HCT116 (cell line): ENCODE data around the gene EVX2. TPM values are rescaled to one million over a fixed set of nuclear protein-coding genes. Genes with fewer than 3 reads are reported as not detected.

Experiments used
- ATAC-seq: fragments of 200-7000 bp; cut with Tn5 transposase; 2 replicates; pipeline ENCODE4 v1.9.1; 2020; ENCODE audit warnings: mild to moderate bottlenecking, moderate library complexity
- BruUV-seq: library from RNA; stranded (reverse); fragments of 400-500 nt; replicated peaks from 2 replicates; lab custom pipeline; 2021; lab: Mats Ljungman, UMichigan
- CTCF ChIA-PET: fragments of 300-600 bp; sonication (Branson Sonifier 250); formaldehyde crosslinking; loops from one replicate; lab custom pipeline; 2021; ENCODE audit warnings: antibody characterized with exemption; lab: Charles Lee
- POLR2A ChIA-PET: fragments of 300-600, 350-600 bp; sonication (Branson Sonifier 250); formaldehyde crosslinking; loops from one replicate; lab custom pipeline; 2021; ENCODE audit warnings: antibody characterized with exemption; lab: Charles Lee
- RAD21 ChIA-PET, 2 experiments: fragments of 300-600 bp; sonication (Branson Sonifier 250); formaldehyde crosslinking; loops; one replicate each; lab custom pipeline; 2023; ENCODE audit warnings: low total read pairs in 2 of 2; ENCODE audit not compliant: uncharacterized antibody in 2 of 2, unreplicated experiment in 2 of 2, low non-redundant PET in 1 of 2; lab: Charles Lee
- DNase-seq: peaks from one replicate; pipeline ENCODE4 v3.0.0-alpha.2; 2010; ENCODE audit warnings: low read depth, low spot score
- H2AFZ ChIP-seq: fragments of 200-600 bp; shearing (Covaris generic), sonication (generic); 2 replicates; pipeline ENCODE4 v1.6.1; 2017; ENCODE audit warnings: low read depth, mixed run types, mixed read lengths, antibody characterized with exemption, low read length; ENCODE audit not compliant: poor library complexity, severe bottlenecking
- H3K27ac ChIP-seq: 2 replicates; pipeline ENCODE4 v1.5.1; 2012; ENCODE audit warnings: low read depth, low read length
- H3K27me3 ChIP-seq: fragments of 200-600 bp; sonication (generic); 2 replicates; pipeline ENCODE4 v1.6.1; 2016; ENCODE audit warnings: mixed run types, low read length, mixed read lengths; ENCODE audit not compliant: insufficient read depth
- H3K36me3 ChIP-seq, 2 experiments: fragments of 200-500 bp in 1 of 2; fragments of 200-600 bp in 1 of 2; sonication (Bioruptor generic) in 1 of 2; sonication (generic) in 1 of 2; 2 replicates each; pipeline versions ENCODE4 v1.5.1 to v1.6.1; 2014 to 2016; ENCODE audit warnings: low read length in 2 of 2, inconsistent platforms in 1 of 2, mixed read lengths in 1 of 2, mixed run types in 1 of 2; ENCODE audit not compliant: insufficient read depth in 2 of 2, control insufficient read depth in 1 of 2
- H3K4me1 ChIP-seq, 2 experiments: fragments of 200-600 bp in 1 of 2; sonication (generic) in 1 of 2; 2 replicates each; pipeline versions ENCODE4 v1.5.1 to v1.6.1; 2012 to 2017; ENCODE audit warnings: low read length in 2 of 2, inconsistent platforms in 1 of 2, mild to moderate bottlenecking in 1 of 2, mixed read lengths in 1 of 2, mixed run types in 1 of 2, moderate library complexity in 1 of 2; ENCODE audit not compliant: insufficient read depth in 2 of 2, control insufficient read depth in 1 of 2
- H3K4me2 ChIP-seq: fragments of 200-600 bp; sonication (generic); 2 replicates; pipeline ENCODE4 v1.6.1; 2017; ENCODE audit warnings: mixed run types, low read length, mixed read lengths
- H3K4me3 ChIP-seq, 2 experiments: fragments of 200-600 bp in 1 of 2; sonication (generic) in 1 of 2; replicated peaks in 1 of 2; 2 replicates each; pipeline ENCODE4 v1.5.1; 2011 to 2016; ENCODE audit warnings: low read length in 2 of 2, control low read depth in 1 of 2, low read depth in 1 of 2, mild to moderate bottlenecking in 1 of 2, mixed read lengths in 1 of 2, mixed run types in 1 of 2
- H3K79me2 ChIP-seq: fragments of 200-600 bp; sonication (generic); 2 replicates; pipeline ENCODE4 v1.6.1; 2017; ENCODE audit warnings: mild to moderate bottlenecking, mixed run types, low read length, moderate library complexity, mixed read lengths; ENCODE audit not compliant: insufficient read depth
- H3K9ac ChIP-seq: fragments of 200-600 bp; sonication (generic); 2 replicates; pipeline ENCODE4 v1.6.1; 2016; ENCODE audit warnings: low read length, mixed read lengths
- H3K9me2 ChIP-seq: fragments of 200-600 bp; sonication (generic), shearing (Covaris generic); 2 replicates; pipeline ENCODE4 v1.6.1; 2017; ENCODE audit warnings: mixed run types, mild to moderate bottlenecking, moderate library complexity; ENCODE audit not compliant: insufficient read depth
- H3K9me3 ChIP-seq, 2 experiments: fragments of 200-500 bp in 1 of 2; fragments of 200-600 bp in 1 of 2; sonication (Bioruptor generic) in 1 of 2; sonication (generic) in 1 of 2; 2 replicates each; pipeline ENCODE4 v1.6.1; 2014 to 2017; ENCODE audit warnings: low read length in 2 of 2, mixed read lengths in 2 of 2, inconsistent platforms in 1 of 2, low read depth in 1 of 2, mild to moderate bottlenecking in 1 of 2, mixed run types in 1 of 2, moderate library complexity in 1 of 2; ENCODE audit not compliant: control insufficient read depth in 1 of 2, insufficient read depth in 1 of 2
- H4K20me1 ChIP-seq: fragments of 200-600 bp; sonication (generic), shearing (Covaris generic); 2 replicates; pipeline ENCODE4 v1.6.1; 2017; ENCODE audit warnings: mixed run types, mild to moderate bottlenecking, moderate library complexity; ENCODE audit not compliant: insufficient read depth
- ELF1 ChIP-seq: IDR thresholded peaks from 2 replicates; pipeline ENCODE4 v1.6.1; 2012; ENCODE audit warnings: low read depth, borderline replicate concordance
- FOSL1 ChIP-seq: IDR thresholded peaks from 2 replicates; pipeline ENCODE4 v1.6.1; 2012; ENCODE audit warnings: low read depth
- TCF7L2 ChIP-seq: IDR thresholded peaks from 2 replicates; pipeline ENCODE4 v1.7.0; 2011; ENCODE audit warnings: borderline replicate concordance, inconsistent platforms; ENCODE audit not compliant: insufficient read depth, insufficient read length; ENCODE audit errors: extremely low read depth
- intact Hi-C: fragments of 100-400 bp; cut with micrococcal nuclease; formaldehyde crosslinking; loops from 2 replicates; pipeline ENCODE4 v1.10.0; 2022
- total RNA-seq: library from RNA; stranded (reverse); gene quantifications from one replicate; pipeline ENCODE4 v1.2.1, GENCODE V29; 2021; ENCODE audit not compliant: unreplicated experiment
- TF ChIP-seq, protein P1 (sequence below): IDR thresholded peaks from 2 replicates; pipeline ENCODE4 v1.6.1; 2012

Gene EVX2
- total RNA-seq, 1 experiment from 2014 or later, result not detected

DNA sequence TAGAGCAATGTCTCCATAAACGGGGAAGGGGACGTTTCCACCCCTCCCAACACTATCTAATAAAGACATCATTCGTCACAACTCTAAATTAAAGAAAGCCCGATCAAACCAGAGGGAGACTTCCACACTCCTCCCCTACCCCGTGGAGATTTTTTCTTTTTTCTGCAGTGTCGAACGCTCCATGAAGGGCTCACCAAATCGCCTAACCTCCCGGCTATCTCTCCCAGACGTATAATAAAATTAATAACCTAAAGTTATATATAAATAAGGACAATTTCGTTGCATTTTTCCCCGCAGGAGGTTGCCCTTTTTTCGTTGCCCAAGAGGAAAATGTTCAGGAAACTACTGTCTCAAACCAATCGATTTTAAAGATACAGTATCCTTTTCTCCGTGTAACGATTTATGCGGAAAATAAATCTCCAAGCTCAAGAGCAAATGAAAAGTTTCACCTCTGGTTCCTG, 2.4 kb downstream of the EVX2 start:
- H3K4me3 ChIP-seq, result no peak overlapping the region
- H3K9me3 ChIP-seq, result no peaks in the 10 kb centered on the region; a peak in 1 of 4 replicates
- H3K9me2 ChIP-seq, result no peaks in the 10 kb centered on the region
- POLR2A ChIA-PET, result no interaction called here
- RAD21 ChIA-PET, result no interaction called here
- no peak overlapping the region for H3K4me2 ChIP-seq
- TF ChIP-seq, protein P1, sequence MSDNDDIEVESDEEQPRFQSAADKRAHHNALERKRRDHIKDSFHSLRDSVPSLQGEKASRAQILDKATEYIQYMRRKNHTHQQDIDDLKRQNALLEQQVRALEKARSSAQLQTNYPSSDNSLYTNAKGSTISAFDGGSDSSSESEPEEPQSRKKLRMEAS, result no peak
- TF ChIP-seq TCF7L2, result no peak
- no peak for TF ChIP-seq ELF1
- TF ChIP-seq, all 23 proteins: peak for 0
- ATAC-seq (no peak), DNase-seq (no peak)
- H3K9ac ChIP-seq, result no peak overlapping the region
- CTCF ChIA-PET, result no interaction called here
- intact Hi-C loops, result loop anchor here (5.0 kb wide), 1 partner anchor 1384 kb away; no protein-coding TSS in a partner anchor
- no peaks in the 10 kb centered on the region for H3K36me3 ChIP-seq
- H3K4me1 ChIP-seq, result no peaks in the 10 kb centered on the region
- no peaks in the 10 kb centered on the region for H3K79me2 ChIP-seq
- no peaks in the 10 kb centered on the region for H4K20me1 ChIP-seq
- no peak overlapping the region for H2AFZ ChIP-seq
- no TSS peak for BruUV-seq
- H3K27ac ChIP-seq, result no peak overlapping the region
- H3K27me3 ChIP-seq, result no peaks in the 10 kb centered on the region

DNA sequence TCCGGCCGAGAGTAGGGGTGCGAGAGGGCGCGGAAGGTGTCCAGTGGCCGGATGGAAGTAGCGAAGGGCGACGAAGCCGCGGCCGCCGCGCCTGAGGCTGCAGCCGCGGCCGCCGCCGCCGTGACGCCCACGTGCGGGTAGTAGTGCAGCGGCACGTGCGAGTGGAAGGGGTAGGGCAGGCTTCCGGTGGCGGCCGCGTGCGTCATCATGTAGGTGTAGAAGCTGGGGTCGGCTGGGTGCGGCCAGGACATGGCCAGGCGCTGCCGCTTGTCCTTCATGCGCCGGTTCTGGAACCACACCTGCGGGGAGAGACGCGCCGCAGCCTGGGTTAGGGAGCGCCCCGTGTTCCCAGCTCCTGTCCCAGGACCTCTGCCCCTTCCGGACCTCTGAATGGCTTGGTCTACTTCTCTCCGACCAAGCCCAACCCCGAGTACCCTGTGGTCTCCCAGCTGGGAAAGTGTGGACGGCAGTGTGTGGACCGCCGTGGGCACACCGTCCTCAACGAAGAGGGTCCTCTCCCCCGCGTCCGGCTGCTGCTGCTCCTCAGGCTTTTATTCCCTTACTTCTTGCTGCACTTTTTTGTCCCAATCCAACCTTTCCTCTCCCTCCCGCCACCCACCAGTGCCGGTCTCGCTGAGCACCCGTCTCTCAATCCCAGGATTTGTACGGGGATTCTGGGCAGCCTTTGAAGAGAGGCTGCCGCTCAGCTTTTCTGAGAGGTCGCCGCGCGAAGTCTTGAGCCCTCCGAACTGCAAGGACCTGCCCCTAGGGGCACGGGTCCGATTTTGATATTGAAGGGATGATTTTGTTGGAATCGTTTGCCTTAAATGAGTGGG, 3.0 kb downstream of the EVX2 start:
- H3K36me3 ChIP-seq, result no peaks in the 10 kb centered on the region
- H3K4me3 ChIP-seq, result no peak overlapping the region
- H3K9ac ChIP-seq, result no peak overlapping the region
- no peak for ATAC-seq
- no peak for DNase-seq
- no peak overlapping the region; the same call in 1 of the 2 replicates for H3K27ac ChIP-seq
- H3K9me2 ChIP-seq, result no peaks in the 10 kb centered on the region
- CTCF ChIA-PET, result interaction anchor here (2.5 kb wide), 1 partner anchor 390 kb away, joined by 14 read pairs; no protein-coding TSS in a partner anchor
- no TSS peak for BruUV-seq
- H3K79me2 ChIP-seq, result no peaks in the 10 kb centered on the region
- H3K4me1 ChIP-seq, result no peaks in the 10 kb centered on the region
- POLR2A ChIA-PET, result no interaction called here
- no peak overlapping the region for H2AFZ ChIP-seq
- intact Hi-C loops, result loop anchor here (1.0 to 5.0 kb wide), 3 partner anchors 390 to 1383 kb away; no protein-coding TSS in a partner anchor
- no peaks in the 10 kb centered on the region for H4K20me1 ChIP-seq
- no peak for TF ChIP-seq FOSL1
- TF ChIP-seq, protein P1, result 0 out of 2 replicates have a peak, but pooled peaks have one; percentile 35
- no peaks in the 10 kb centered on the region for H3K27me3 ChIP-seq
- RAD21 ChIA-PET, result no interaction called here
- H3K9me3 ChIP-seq, result no peaks in the 10 kb centered on the region; a peak in 1 of 4 replicates
- H3K4me2 ChIP-seq, result peak overlapping the region; percentile 51
